Endothelial cell of umbilical vein (primary cell): ENCODE data around the gene TM4SF4.

Experiments
- CTCF ChIP-seq, 2 donors: IDR thresholded peaks; 1 replicate in 1 of 2; 2 replicates in 1 of 2; pipeline ENCODE4 v1.5.1; 2011; ENCODE audit warnings: low read length in 2 of 2, mild to moderate bottlenecking in 2 of 2, moderate library complexity in 2 of 2, control low read depth in 1 of 2, inconsistent platforms in 1 of 2, low read depth in 1 of 2; ENCODE audit not compliant: insufficient read depth in 1 of 2; ENCODE audit errors: extremely low read depth in 1 of 2
- EZH2 ChIP-seq: IDR thresholded peaks from 2 replicates; pipeline ENCODE4 v1.6.1; 2012; ENCODE audit warnings: borderline replicate concordance, low read depth, mild to moderate bottlenecking, moderate library complexity, low read length, inconsistent platforms; ENCODE audit not compliant: severe bottlenecking
- FOS ChIP-seq: IDR thresholded peaks from 2 replicates; pipeline ENCODE4 v1.6.1; 2011; ENCODE audit warnings: mild to moderate bottlenecking, low read length, moderate library complexity, borderline replicate concordance; ENCODE audit not compliant: insufficient read depth
- GATA2 ChIP-seq: IDR thresholded peaks from 2 replicates; pipeline ENCODE4 v1.7.0; 2011; ENCODE audit warnings: low read depth, mild to moderate bottlenecking, moderate library complexity, mixed read lengths, low read length; ENCODE audit not compliant: insufficient read length, insufficient read depth
- JUN ChIP-seq: IDR thresholded peaks from 2 replicates; pipeline ENCODE4 v1.6.1; 2011; ENCODE audit warnings: borderline replicate concordance, low read depth; ENCODE audit not compliant: insufficient read length, insufficient read depth
- MYC ChIP-seq: IDR thresholded peaks from one replicate; pipeline ENCODE4 v1.6.1; 2011; ENCODE audit warnings: mild to moderate bottlenecking, low read depth, low read length
- POLR2A ChIP-seq: IDR thresholded peaks from 2 replicates; pipeline ENCODE4 v1.6.1; 2012; ENCODE audit warnings: low read depth, mild to moderate bottlenecking, control low read depth, low read length
- POLR2AphosphoS5 ChIP-seq: IDR thresholded peaks from 2 replicates; pipeline ENCODE4 v1.6.1; 2012; ENCODE audit warnings: low read depth, mild to moderate bottlenecking, control low read depth, low read length, moderate library complexity; ENCODE audit not compliant: insufficient read depth
- TF ChIP-seq, protein P1 (sequence below): IDR thresholded peaks from 2 replicates; pipeline ENCODE4 v1.6.1; 2011; ENCODE audit not compliant: insufficient read depth, insufficient read length

DNA sequence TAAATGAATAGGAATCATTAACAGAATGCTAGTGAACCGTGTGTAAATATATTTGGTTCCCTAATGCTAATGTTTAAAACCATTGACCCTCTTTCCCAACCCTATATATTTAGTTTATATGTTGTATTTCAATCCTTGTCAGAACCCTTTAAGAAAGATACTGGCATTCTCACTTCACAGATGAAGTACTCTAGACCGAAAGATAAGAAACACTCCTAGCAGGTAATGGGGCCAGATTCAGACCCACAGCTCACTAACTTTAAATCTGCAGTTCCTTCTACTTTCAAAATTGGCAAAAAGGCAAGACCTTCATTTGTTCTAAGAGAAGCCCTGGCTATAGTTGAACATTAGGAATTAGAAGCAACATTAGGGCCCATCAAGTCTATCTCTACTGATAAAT, 42.3 kb upstream of the TM4SF4 start:
- TF ChIP-seq CTCF (IDR thresholded peaks at IDR 0.05; ENCODE audit: extremely low read depth in 1 of 2, insufficient read depth in 1 of 2, low read depth in 1 of 2, low read length in 2 of 2) (no peak), EZH2 (no peak), JUN (no peak), GATA2 (no peak), POLR2AphosphoS5 (no peak), POLR2A (no peak), MYC (no peak), FOS (no peak)
- TF ChIP-seq, protein P1, sequence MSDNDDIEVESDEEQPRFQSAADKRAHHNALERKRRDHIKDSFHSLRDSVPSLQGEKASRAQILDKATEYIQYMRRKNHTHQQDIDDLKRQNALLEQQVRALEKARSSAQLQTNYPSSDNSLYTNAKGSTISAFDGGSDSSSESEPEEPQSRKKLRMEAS = no peak
